ENCODE data around the gene AKR1C3.
"Not testable (repeated sequence)": the region's sequence is repeated elsewhere in the genome, so short reads cannot be mapped to it uniquely, and the experiment has no call there.

The AKR1C3 gene

GRCh38 chr10:5094265-5095205 lies at the start of gene AKR1C3:
TSS of gene AKR1C3 (plus strand) at chr10:5094414. CDS start at chr10:5094445, 31 bp downstream.
- peak; percentile 58 for DNase-seq

- DNase-seq = no peak
Measured at GRCh38 chr10:5045095-5045494, 49.1 kb upstream of the AKR1C3 start.

GRCh38 chr10:5046410-5046809 lies 47.8 kb upstream of the AKR1C3 start:
- DNase-seq = no peak

GRCh38 chr10:5047055-5047454 lies 47.2 kb upstream of the AKR1C3 start:
- not testable (repeated sequence) for DNase-seq

- DNase-seq = no peak
Measured at GRCh38 chr10:5047912-5048628, 46.1 kb upstream of the AKR1C3 start.

- not testable (repeated sequence) for DNase-seq
Measured at GRCh38 chr10:5052951-5053500, 41.2 kb upstream of the AKR1C3 start.

- DNase-seq = not testable (repeated sequence)
Measured at GRCh38 chr10:5054831-5055230, 39.4 kb upstream of the AKR1C3 start.

- not testable (repeated sequence) for DNase-seq
Measured at GRCh38 chr10:5059267-5059666, 34.9 kb upstream of the AKR1C3 start.

- not testable (repeated sequence) for DNase-seq
Measured at GRCh38 chr10:5060791-5061190, 33.4 kb upstream of the AKR1C3 start.

- DNase-seq = no peak
Measured at GRCh38 chr10:5064656-5065055, 29.6 kb upstream of the AKR1C3 start.

- no peak for DNase-seq
Measured at GRCh38 chr10:5068274-5068984, 25.8 kb upstream of the AKR1C3 start.

- no peak for DNase-seq
Measured at GRCh38 chr10:5070648-5071410, 23.4 kb upstream of the AKR1C3 start.

- no peak for DNase-seq
Measured at GRCh38 chr10:5071411-5072198, 22.6 kb upstream of the AKR1C3 start.

- DNase-seq = no peak
Measured at GRCh38 chr10:5073659-5074058, 20.6 kb upstream of the AKR1C3 start.

GRCh38 chr10:5076615-5077014 lies 17.6 kb upstream of the AKR1C3 start:
- DNase-seq = no peak

- DNase-seq = no peak
Measured at GRCh38 chr10:5078547-5079180, 15.6 kb upstream of the AKR1C3 start.

- no peak for DNase-seq
Measured at GRCh38 chr10:5079306-5079830, 14.8 kb upstream of the AKR1C3 start.

GRCh38 chr10:5079836-5080235 lies 14.4 kb upstream of the AKR1C3 start:
- no peak for DNase-seq

- DNase-seq = no peak
Measured at GRCh38 chr10:5081091-5081490, 13.1 kb upstream of the AKR1C3 start.

- DNase-seq = no peak
Measured at GRCh38 chr10:5088703-5089261, 5.4 kb upstream of the AKR1C3 start.

All from CD4-positive, alpha-beta T cell treated with Interleukin-17A for 4 hours (primary cell).